Spleen (tissue), 7 donors: ENCODE results near the gene LEF1.

Experiments
- POLR2A ChIP-seq, 3 donors: fragments of 450-650 bp; IDR thresholded peaks; one replicate each; pipeline ENCODE4 v1.5.1; 2017; ENCODE audit warnings: antibody characterized with exemption in 3 of 3, mild to moderate bottlenecking in 1 of 3
- POLR2AphosphoS5 ChIP-seq, 3 donors: sonication (generic); formaldehyde crosslinking; IDR thresholded peaks; one replicate each; pipeline ENCODE4 v1.5.1; 2017; ENCODE audit warnings: antibody characterized with exemption in 3 of 3
- TF ChIP-seq, protein P1 (sequence below), 11 experiments: fragments of 200-600 bp in 7 of 11; fragments of 450-650 bp in 4 of 11; sonication (generic) in 4 of 11; IDR thresholded peaks in 8 of 11; conservative IDR thresholded peaks in 3 of 11; 1 replicate in 7 of 11; 2 replicates in 4 of 11; pipeline versions ENCODE4 v1.4.0 to v1.8.0; 2016 to 2021; ENCODE audit warnings: antibody characterized with exemption in 11 of 11, inconsistent platforms in 4 of 11, mild to moderate bottlenecking in 1 of 11
- donor health status: DM: no; HTN: no; CAD: no; lungs with moderate emphysema.
- donor health status: DM: no; HTN: no; CAD: no.
- donor health status: DM: no; HTN: no; CAD: no.

GRCh38 chr4:108146819-108147218 is 21.9 kb downstream of the LEF1 start:
- TF ChIP-seq, protein P1, sequence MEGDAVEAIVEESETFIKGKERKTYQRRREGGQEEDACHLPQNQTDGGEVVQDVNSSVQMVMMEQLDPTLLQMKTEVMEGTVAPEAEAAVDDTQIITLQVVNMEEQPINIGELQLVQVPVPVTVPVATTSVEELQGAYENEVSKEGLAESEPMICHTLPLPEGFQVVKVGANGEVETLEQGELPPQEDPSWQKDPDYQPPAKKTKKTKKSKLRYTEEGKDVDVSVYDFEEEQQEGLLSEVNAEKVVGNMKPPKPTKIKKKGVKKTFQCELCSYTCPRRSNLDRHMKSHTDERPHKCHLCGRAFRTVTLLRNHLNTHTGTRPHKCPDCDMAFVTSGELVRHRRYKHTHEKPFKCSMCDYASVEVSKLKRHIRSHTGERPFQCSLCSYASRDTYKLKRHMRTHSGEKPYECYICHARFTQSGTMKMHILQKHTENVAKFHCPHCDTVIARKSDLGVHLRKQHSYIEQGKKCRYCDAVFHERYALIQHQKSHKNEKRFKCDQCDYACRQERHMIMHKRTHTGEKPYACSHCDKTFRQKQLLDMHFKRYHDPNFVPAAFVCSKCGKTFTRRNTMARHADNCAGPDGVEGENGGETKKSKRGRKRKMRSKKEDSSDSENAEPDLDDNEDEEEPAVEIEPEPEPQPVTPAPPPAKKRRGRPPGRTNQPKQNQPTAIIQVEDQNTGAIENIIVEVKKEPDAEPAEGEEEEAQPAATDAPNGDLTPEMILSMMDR (IDR thresholded peaks at IDR 0.05 in 8 of 11, conservative IDR thresholded peaks at IDR 0.05 in 3 of 11): no peak
- TF ChIP-seq POLR2AphosphoS5 (IDR thresholded peaks at IDR 0.05) (no peak), POLR2A (IDR thresholded peaks at IDR 0.05) (no peak)
